ENCODE results near the gene PPP1R8.

DNA sequence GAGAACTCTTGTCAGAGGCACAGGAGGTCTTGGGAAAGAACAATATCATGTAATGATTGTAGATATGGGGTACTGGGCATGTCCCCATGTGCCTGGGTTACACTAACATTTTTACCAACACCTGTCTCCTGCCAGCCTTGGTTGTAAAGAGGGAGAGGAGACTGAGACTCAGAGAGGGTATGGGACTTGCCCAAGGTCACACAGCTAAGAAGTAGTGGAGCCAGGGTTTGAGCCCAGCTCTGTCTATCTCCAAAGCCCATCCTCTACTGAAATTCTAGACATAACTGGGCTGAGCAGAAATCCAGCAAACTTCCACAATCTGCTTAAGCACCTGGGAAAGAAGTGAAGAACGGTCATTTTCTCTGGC lies 39.1 kb downstream of the PPP1R8 start:
- TF ChIP-seq CTCF (IDR thresholded peaks at IDR 0.05) (no peak), POLR2A (IDR thresholded peaks at IDR 0.05) (no peak)
